ENCODE measurements around the gene PDE6C. TPM values are rescaled to one million over a fixed set of nuclear protein-coding genes. Genes with fewer than 3 reads are reported as not detected.

The PDE6C gene
- total RNA-seq, 1 experiment from 2014 or later: not detected

- no peak for DNase-seq (ENCODE audit: low read depth)
Measured at GRCh38 chr10:93593749-93594148, 18.6 kb upstream of the PDE6C start.

- DNase-seq (ENCODE audit: low read depth): no peak
Measured at GRCh38 chr10:93594518-93594917, 17.8 kb upstream of the PDE6C start.

GRCh38 chr10:93595378-93596161 lies 16.8 kb upstream of the PDE6C start:
- no peak for DNase-seq (ENCODE audit: low read depth)

- DNase-seq (ENCODE audit: low read depth): no peak
Measured at GRCh38 chr10:93596539-93596938, 15.8 kb upstream of the PDE6C start.

- DNase-seq (ENCODE audit: low read depth): no peak
Measured at GRCh38 chr10:93597075-93597599, 15.2 kb upstream of the PDE6C start.

GRCh38 chr10:93598157-93598556 lies 14.2 kb upstream of the PDE6C start:
- no peak for DNase-seq (ENCODE audit: low read depth)

- DNase-seq (ENCODE audit: low read depth): no peak
Measured at GRCh38 chr10:93599335-93599734, 13.0 kb upstream of the PDE6C start.

- DNase-seq (ENCODE audit: low read depth): no peak
Measured at GRCh38 chr10:93599778-93600177, 12.6 kb upstream of the PDE6C start.

GRCh38 chr10:93600446-93601145 lies 11.7 kb upstream of the PDE6C start:
- DNase-seq (ENCODE audit: low read depth): no peak

GRCh38 chr10:93601146-93601773 lies 11.1 kb upstream of the PDE6C start, which contains the start of gene RBP4:
TSS of gene RBP4 (minus strand) at chr10:93601235. CDS start at chr10:93601028, 207 bp downstream.
- DNase-seq (ENCODE audit: low read depth): no peak

GRCh38 chr10:93601774-93602162 lies 10.6 kb upstream of the PDE6C start:
- DNase-seq (ENCODE audit: low read depth): no peak

GRCh38 chr10:93603023-93603422 lies 9.3 kb upstream of the PDE6C start:
- no peak for DNase-seq (ENCODE audit: low read depth)

- DNase-seq (ENCODE audit: low read depth): no peak
Measured at GRCh38 chr10:93604146-93604545, 8.2 kb upstream of the PDE6C start.

GRCh38 chr10:93608421-93608820 lies 3.9 kb upstream of the PDE6C start:
- no peak for DNase-seq (ENCODE audit: low read depth)

GRCh38 chr10:93613126-93613525 lies 789 bp downstream of the PDE6C start:
- DNase-seq (ENCODE audit: low read depth): no peak

- DNase-seq (ENCODE audit: low read depth): no peak
Measured at GRCh38 chr10:93614101-93614825, 1.9 kb downstream of the PDE6C start.

GRCh38 chr10:93615576-93616235 lies 3.4 kb downstream of the PDE6C start:
- no peak for DNase-seq (ENCODE audit: low read depth)

- no peak for DNase-seq (ENCODE audit: low read depth)
Measured at GRCh38 chr10:93620925-93621324, 8.6 kb downstream of the PDE6C start.

- no peak for DNase-seq (ENCODE audit: low read depth)
Measured at GRCh38 chr10:93622942-93623341, 10.6 kb downstream of the PDE6C start.

GRCh38 chr10:93628858-93629257 lies 16.5 kb downstream of the PDE6C start:
- DNase-seq (ENCODE audit: low read depth): no peak

Measured in HT1080 (cell line).